ENCODE measurements around the gene TANK.
"Not testable (repeated sequence)": the region's sequence is repeated elsewhere in the genome, so short reads cannot be mapped to it uniquely, and the experiment has no call there.

Gene TANK

DNA sequence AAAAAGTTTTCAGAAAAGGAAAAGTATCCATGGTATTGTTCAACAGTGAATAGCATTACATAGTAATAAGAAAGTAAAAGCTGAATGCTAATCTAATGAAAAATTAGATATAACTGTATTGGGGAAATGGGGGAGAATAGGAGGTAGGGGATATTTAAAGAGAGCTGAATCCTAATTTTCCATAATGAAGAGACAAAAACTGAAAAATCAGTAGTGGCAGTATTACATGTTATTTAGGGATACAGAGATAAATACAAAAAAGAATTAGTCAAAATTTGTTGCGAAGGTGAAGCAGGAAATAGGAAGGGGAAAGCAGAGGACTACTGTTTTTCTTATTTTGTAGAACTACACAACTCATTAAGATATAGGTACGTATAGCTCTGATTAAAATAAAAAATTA is 9.1 kb downstream of the TANK start:
- no peak for DNase-seq (ENCODE audit: low read depth, low spot score)

- DNase-seq (ENCODE audit: low read depth, low spot score), result no peak
These were observed 10.1 kb downstream of the TANK start for GRCh38 chr2:161170377-161170776.

- no peak for DNase-seq (ENCODE audit: low read depth, low spot score)
These were observed 11.0 kb downstream of the TANK start for GRCh38 chr2:161170958-161171932.

DNA sequence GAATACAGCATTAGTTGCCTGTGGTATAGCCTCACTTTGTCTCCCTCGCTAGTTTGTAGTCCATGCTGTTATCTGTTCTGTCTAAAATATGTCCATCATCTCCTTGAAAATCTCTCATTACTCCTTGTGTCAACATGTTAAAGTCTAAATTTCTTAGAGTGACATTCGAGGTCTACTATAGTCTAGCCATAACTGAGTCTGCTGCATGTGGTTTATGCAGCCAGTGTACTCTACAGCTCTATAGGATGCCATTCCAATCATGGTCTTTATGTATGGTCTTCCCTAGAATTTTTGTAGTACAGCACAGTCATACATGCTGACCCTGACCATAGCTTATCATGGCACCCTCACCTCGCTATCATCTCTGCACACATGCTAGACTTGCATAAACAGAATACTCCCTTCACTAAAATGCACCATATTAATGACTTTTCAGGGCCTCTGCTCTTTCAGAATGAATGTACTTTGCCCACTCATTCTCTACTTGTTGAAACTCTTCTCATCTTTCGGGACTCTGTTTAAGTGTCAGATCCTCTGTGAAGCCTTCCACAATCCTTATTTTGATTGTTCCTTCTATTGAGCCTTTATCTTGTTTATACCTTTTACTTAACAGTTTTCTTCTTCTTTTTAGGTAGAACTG is 12.8 kb downstream of the TANK start:
- DNase-seq (ENCODE audit: low read depth, low spot score), result no peak

- no peak for DNase-seq (ENCODE audit: low read depth, low spot score)
These were observed 13.4 kb downstream of the TANK start for GRCh38 chr2:161173541-161174194.

DNA sequence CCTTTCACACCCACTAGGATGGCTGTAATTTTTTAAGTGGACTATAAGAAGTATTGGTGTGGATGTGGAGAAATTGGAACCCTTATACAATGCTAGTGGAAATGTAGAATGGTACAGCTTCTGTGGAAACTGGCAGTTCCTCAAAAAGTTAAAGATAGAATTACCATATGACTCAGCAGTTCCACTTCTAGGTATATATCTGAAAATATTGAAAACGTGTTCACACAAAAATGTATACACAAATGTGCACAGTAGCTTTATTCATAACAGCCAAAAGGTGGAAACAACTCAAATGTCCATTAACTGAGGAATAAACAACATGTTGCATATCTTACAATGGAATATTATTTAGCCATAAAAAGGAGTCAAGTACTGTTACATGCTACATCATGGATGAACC is 17.7 kb downstream of the TANK start:
- no peak for DNase-seq (ENCODE audit: low read depth, low spot score)

- DNase-seq (ENCODE audit: low read depth, low spot score), result no peak
These were observed 18.5 kb downstream of the TANK start for GRCh38 chr2:161178756-161179155.

- DNase-seq (ENCODE audit: low read depth, low spot score), result no peak
These were observed 29.8 kb downstream of the TANK start for GRCh38 chr2:161190050-161190449.

DNA sequence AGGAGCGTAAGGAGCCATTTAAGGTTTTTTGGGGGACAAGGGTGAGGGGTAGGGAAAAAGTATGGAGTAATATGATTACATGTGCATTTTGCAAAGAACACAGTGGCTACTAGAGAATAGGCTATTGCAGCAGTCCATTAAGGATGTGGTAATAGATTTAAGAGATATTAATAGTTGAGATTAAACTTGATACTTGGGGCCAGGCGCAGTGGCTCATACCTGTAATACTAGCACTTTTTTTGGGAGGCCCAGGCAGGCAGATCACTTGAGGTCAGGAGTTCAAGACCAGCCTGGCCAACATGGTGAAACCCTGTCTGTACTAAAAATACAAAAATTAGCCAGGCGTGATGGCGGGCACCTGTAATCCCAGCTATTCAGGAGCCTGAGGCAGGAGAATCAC is 35.4 kb downstream of the TANK start:
- not testable (repeated sequence) for DNase-seq (ENCODE audit: low read depth, low spot score)

DNA sequence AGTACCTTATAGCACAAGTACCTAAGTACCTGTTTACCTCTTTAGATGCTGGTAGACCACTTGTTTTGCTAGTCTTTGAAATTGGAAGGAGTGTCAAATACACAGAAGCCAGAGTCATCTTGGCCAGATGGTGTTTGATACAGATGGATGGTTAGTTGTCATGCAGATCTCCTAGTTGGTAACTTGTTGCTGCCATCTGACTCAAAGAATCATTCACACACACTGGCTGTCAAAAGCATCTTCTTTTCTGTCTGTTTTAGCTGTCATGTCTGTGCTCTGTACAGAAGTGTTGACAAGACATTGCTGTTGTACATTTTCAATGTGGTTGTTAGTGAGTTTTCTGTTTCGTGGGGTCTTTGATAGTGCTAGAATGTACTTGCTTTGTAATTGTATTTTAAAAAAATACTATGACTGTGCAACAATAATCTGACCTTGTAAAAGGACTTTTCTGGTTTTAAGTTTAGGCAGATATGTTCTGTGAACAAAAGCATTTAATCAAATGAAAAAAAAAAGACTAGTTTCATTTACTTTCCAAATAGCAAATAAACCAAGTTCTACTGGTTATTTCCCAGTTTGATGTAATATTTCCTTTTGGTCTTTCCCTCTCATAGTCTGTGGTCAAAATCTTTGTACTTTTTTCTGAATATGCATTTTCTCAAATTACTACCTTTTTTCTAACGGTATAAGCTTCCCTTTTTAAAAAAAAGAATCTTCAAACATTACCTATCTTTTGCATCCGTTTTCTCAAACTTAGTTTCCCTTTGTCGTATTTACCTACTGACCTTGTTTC is 39.9 kb downstream of the TANK start:
- DNase-seq (ENCODE audit: low read depth, low spot score), result no peak

DNA sequence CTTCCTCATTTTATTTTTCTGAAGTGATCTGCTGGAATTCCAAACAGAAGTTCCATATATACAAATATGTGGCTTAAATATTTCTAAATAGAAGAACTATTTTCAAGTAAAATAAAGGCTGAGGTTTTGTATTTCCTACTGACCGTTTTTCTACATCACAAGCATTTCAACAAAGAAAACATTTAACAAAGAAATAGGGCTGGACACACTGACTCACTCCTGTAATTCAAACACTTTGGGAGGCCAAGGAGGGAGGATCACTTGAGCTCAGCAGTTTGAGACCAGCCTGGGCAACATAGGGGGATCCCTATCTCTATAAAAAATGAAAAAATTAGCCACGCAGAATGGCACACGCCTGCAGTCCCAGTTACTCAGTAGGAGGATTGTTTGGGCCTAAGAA is 44.6 kb downstream of the TANK start:
- no peak for DNase-seq (ENCODE audit: low read depth, low spot score)

DNA sequence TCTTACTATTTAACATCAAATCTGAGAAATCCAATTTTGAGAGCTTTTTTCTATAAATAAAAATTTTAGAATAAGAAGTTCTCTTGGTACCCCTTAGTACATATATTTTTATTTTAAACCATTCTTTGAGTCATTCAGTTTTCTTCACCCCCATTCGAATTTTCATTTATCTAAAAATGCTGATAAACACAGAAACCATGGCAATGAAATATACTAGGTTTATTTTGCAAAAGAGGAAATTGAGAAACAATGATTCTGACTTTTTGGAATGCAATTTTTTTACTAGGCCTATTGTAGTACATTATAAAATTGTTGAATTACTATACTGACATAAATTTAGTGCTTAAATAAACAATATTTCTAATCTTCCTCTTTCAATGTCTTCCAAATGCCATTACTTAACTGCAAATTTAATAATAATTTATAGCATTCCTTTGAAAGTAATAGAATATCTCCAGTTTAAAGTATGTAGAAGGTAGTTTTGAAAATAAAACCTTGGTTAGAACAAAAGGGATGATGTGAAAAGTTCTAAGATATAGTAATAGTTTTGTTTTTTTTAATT is 46.3 kb downstream of the TANK start:
- DNase-seq (ENCODE audit: low read depth, low spot score), result no peak

DNA sequence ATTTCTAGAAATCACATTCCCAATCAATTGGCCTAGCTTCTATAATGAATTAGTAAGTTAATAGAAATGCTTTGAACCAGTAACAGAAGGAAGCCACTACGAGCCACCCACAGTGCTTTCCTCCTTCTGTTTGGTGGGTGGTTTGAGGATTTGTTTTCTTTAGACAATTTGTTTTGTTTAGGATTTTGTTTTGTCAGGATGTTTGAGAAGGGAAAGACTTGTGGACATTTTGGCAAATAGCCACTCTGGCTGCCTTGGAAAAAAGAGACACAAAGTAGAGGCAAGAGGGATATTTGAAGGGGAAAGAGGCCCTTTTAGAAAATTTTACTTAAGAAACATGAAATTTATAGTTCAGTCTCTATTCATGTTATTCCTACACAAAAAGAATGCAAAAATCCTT is 47.7 kb downstream of the TANK start:
- no peak for DNase-seq (ENCODE audit: low read depth, low spot score)

DNA sequence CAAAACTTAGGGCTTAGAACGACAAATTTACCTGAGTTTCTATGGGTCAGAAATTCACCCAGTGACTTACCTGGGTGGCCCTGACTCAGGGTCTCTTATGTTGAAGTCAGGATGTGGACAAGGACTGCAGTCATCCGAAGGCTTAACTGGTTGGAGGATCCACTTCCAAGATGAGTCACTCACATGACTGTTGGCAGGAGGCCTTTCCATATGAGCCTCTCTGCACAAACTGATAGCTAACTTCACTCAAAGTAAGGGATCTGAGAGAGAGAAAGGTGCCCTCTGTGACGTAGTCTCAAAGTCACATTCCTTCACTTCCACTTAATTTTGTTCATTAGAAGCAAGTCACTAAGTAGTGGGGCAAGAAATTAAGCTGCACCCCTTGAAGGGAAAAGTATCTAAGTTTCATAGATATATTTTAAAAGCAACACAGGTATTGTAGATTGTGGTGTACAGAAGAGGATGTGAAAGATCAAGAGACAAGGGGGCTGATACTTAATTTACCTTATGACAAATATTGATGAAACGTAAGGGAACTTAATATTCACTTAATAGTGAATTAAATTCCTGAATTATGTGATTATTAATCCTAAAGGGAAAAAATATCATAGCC is 48.4 kb downstream of the TANK start:
- DNase-seq (ENCODE audit: low read depth, low spot score), result no peak

DNA sequence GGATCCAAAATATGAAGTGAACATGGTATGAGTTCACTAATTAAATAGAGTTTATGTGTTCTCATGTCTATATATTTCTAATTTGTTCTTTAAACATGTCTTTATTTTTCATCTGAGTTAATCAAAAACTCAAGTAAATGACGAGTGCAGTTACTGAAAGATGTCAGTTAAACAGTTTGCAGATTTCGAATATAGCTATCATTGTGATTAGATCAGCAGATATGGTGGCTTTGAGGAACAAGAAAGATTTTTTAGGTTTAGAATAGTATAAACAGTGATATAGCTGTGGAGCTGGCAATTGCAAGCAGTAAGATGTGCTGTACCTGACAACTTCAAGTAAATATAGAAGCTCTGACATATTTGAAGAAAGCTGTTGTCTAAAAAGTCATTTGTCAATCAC is 49.7 kb downstream of the TANK start:
- DNase-seq (ENCODE audit: low read depth, low spot score), result no peak

DNA sequence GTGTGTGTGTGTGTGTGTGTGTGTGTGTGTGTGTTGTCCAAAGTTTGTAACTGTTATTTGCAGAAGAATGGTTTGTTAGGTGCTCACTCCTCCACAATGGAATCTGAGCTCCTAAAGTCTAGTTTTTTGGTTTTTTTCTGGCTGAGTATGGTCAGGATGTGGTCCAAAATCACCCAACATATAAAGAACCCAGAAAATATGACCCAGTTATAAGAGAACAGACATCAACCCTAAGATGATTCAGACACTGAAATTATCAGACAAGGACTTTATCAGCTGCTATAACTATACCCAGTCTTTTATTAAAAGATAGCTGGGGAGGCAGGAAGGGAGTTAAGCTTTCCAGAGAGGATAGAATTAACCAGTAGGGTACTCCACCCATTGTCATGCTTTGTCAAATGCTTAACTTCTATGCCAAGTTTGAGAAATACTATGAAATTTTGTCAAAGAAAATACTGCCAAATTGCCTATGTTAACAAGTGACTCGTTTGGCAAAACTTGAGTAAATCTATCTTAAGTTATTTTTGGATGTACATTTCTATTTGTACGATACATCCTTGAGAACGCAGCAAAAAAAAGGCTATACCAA is 57.5 kb downstream of the TANK start:
- no peak for DNase-seq (ENCODE audit: low read depth, low spot score)

GRCh38 chr2:161219211-161219610 is 59.0 kb downstream of the TANK start:
- no peak for DNase-seq (ENCODE audit: low read depth, low spot score)

DNA sequence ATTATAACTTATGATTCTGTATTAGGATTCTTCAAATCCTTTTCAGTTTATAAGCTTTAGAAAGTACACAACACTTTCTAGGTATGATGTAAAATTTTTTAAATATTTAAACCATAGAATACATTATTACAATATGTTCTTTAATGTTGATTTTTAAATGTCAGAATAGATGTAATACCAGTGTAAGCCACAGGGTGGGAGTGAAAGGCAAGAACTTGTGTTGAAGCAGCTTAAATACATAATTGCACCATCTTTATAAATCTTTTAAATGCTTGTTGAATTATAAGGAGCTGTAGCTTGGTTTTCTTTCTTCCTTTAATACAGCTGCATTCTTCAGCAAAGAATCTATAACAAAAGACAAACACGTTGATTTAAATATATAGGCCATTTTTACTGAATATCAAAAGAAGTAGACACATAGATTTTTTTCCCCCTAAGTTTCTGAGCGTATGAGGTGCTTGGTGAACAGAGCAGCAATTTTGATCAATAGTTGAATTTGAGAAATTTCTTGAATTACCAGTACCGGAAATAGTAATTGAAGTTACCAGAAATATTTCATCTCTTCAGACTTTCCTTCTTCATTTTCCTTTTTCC is 63.0 kb downstream of the TANK start:
- DNase-seq (ENCODE audit: low read depth, low spot score), result no peak

DNA sequence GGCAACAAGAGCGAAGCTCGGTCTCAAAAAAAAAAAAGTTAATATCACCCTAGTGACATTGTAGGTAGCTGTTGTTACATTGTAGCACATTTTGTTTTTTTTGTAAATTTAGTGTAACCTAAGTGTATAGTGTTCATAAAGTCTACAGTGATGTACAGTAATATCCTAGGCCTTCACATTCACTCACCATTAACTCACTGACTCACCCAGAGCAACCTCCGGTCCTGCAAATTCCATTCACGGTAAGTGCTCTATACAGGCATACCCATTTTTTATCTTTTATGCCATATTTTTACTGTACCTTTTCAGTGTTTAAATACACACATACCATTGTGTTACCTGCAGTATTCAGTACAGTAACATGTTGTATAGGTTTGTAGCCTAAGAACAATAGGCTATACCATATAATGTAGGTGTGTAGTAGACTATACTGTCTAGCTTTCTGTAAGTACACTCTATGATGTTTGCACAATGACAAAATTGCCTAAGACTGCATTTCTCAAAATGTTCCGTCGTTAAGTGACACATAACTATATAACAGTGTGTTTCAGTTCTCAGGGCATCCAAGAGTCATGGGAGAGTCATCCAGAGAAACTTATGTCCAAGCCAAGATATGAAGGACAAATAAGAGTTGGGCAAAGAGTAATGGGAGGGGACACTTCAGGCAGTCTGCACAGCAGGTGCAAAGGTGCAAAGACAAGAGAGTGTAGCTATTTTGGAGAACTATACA is 68.4 kb downstream of the TANK start:
- DNase-seq (ENCODE audit: low read depth, low spot score), result no peak

DNA sequence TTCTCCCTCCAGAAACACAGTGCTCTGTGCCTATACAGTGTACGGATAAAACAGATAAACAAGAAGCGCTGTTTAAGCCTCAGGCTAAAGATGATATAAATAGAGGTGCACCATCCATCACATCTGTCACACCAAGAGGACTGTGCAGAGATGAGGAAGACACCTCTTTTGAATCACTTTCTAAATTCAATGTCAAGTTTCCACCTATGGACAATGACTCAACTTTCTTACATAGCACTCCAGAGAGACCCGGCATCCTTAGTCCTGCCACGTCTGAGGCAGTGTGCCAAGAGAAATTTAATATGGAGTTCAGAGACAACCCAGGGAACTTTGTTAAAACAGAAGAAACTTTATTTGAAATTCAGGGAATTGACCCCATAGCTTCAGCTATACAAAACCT is 70.7 kb downstream of the TANK start:
- DNase-seq (ENCODE audit: low read depth, low spot score), result no peak

All from activated CD4-positive, CD25-positive, alpha-beta regulatory T cell treated with anti-CD3 and anti-CD28 coated beads, Interleukin-2, amount 50 U/mL, for 16 hours (primary cell).